Ovary (tissue), 9 donors: ENCODE measurements around the gene XPNPEP2. TPM values are rescaled to one million over a fixed set of nuclear protein-coding genes. Genes with fewer than 3 reads are reported as not detected.
A peak's percentile ranks its signal among the peaks of the same experiment; 100 is the strongest.

Experiments
- DNase-seq, 5 donors: peaks; one replicate each; pipeline ENCODE4 v3.0.0-alpha.2; 2019 to 2020
- H3K27ac ChIP-seq, 2 donors: fragments of 200-600 bp; one replicate each; pipeline versions ENCODE4 v1.5.1 to v1.8.0; 2019 to 2022
- H3K27me3 ChIP-seq: fragments of 200-600 bp; one replicate; pipeline ENCODE4 v1.8.0; 2022
- H3K36me3 ChIP-seq: fragments of 200-600 bp; sonication (generic); one replicate; pipeline ENCODE4 v1.5.1; 2019
- H3K4me1 ChIP-seq: one replicate; pipeline ENCODE4 v1.8.1; 2013; ENCODE audit warnings: mild to moderate bottlenecking, moderate library complexity; ENCODE audit not compliant: insufficient read depth
- H3K4me3 ChIP-seq: fragments of 200-600 bp; sonication (generic); one replicate; pipeline ENCODE4 v1.5.1; 2017
- H3K9me3 ChIP-seq, 2 donors: fragments of 200-600 bp in 1 of 2; sonication (generic) in 1 of 2; one replicate each; pipeline versions ENCODE4 v1.5.1 to v1.8.1; 2013 to 2019; ENCODE audit warnings: mild to moderate bottlenecking in 1 of 2, moderate library complexity in 1 of 2
- EP300 ChIP-seq: sonication (generic); formaldehyde crosslinking; IDR thresholded peaks from one replicate; pipeline ENCODE4 v1.6.1; 2017; ENCODE audit warnings: antibody characterized with exemption
- POLR2A ChIP-seq: fragments of 450-650 bp; IDR thresholded peaks from one replicate; pipeline ENCODE4 v1.6.1; 2017; ENCODE audit warnings: antibody characterized with exemption, mild to moderate bottlenecking, moderate library complexity
- WGBS, 3 donors: extraction: QIAGEN DNeasy Blood & Tissue Kit in 1 of 3; methylation state at CpG; one replicate each; pipeline versions ENCODE4 v1.1.5 to v1.1.7; 2013 to 2017; 5-methylcytosine and 5-hydroxymethylcytosine counted together
- intact Hi-C, 4 donors: fragments of 100-400 bp; cut with DNase I; formaldehyde crosslinking; loops; one replicate each; pipeline versions ENCODE4 v1.11.0 to v1.15.1; 2022 to 2023
- polyA plus RNA-seq, 2 donors: library from polyadenylated mRNA; stranded (reverse); fragments of 200-250 nt in 1 of 2; fragments of 350-450 nt in 1 of 2; fragmentation: Illumina TruSeq in 1 of 2; extraction: RNeasy Lipid Tissue Mini Kit (QIAGEN cat#74804) in 1 of 2; gene quantifications; one replicate each; pipeline ENCODE4 v1.2.3, GENCODE V29; 2013 to 2014
- total RNA-seq, 7 donors: library from RNA; depleted of rRNA in 2 of 7; stranded (reverse); fragments of >200 nt in 2 of 7; fragmentation: NEBNext Ultra II Directional in 3 of 7; extraction: Animal tissue kit (Norgen Biotek cat#: 25700) in 3 of 7; gene quantifications; one replicate each; pipeline versions ENCODE4 v1.1.0 to v1.2.4, GENCODE V29; 2016 to 2023
- TF ChIP-seq, protein P1 (sequence below), 3 donors: fragments of 450-650 bp in 2 of 3; fragments of 200-600 bp in 1 of 3; IDR thresholded peaks; one replicate each; pipeline versions ENCODE4 v1.5.1 to v1.8.0; 2016 to 2022; ENCODE audit warnings: antibody characterized with exemption in 3 of 3, mild to moderate bottlenecking in 1 of 3
- donor health status: DM: no; HTN: no; CAD: no; lungs with moderate emphysema.
- donor health status: DM: no; HTN: no; CAD: no.
- donor health status: Bipolar disorder and iron deficiency.
- donor health status: DM: yes; HTN: yes; CAD: no.
- donor health status: DM: no; HTN: no; CAD: no.
- donor health status: DM: yes; HTN: yes; CAD: no.

The XPNPEP2 gene
- total and polyA plus RNA-seq, 9 donors = 0.28 to 6.4 (median 1.4) TPM

GRCh38 chrX:129723511-129723910, 15.3 kb upstream of the XPNPEP2 start:
- 43 to 58% (median 49%) methylated on average over 4 of the region's 4 CpGs for WGBS, 3 donors
- Histone ChIP-seq H3K4me1 (no peaks in the 10 kb centered on the region), H3K27me3 (no peaks in the 10 kb centered on the region), H3K9me3 (no peaks in the 10 kb centered on the region), H3K27ac (no peak overlapping the region), H3K4me3 (no peak overlapping the region), H3K36me3 (no peaks in the 10 kb centered on the region)
- TF ChIP-seq EP300 = no peak
- TF ChIP-seq POLR2A = no peak
- TF ChIP-seq, protein P1, sequence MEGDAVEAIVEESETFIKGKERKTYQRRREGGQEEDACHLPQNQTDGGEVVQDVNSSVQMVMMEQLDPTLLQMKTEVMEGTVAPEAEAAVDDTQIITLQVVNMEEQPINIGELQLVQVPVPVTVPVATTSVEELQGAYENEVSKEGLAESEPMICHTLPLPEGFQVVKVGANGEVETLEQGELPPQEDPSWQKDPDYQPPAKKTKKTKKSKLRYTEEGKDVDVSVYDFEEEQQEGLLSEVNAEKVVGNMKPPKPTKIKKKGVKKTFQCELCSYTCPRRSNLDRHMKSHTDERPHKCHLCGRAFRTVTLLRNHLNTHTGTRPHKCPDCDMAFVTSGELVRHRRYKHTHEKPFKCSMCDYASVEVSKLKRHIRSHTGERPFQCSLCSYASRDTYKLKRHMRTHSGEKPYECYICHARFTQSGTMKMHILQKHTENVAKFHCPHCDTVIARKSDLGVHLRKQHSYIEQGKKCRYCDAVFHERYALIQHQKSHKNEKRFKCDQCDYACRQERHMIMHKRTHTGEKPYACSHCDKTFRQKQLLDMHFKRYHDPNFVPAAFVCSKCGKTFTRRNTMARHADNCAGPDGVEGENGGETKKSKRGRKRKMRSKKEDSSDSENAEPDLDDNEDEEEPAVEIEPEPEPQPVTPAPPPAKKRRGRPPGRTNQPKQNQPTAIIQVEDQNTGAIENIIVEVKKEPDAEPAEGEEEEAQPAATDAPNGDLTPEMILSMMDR (IDR thresholded peaks at IDR 0.05) = no peak
- intact Hi-C loops = loop anchor here in 2 of 4 donors (10.0 kb wide), 1 partner anchor 89 kb away; no protein-coding TSS in a partner anchor
- no peak for DNase-seq

DNA sequence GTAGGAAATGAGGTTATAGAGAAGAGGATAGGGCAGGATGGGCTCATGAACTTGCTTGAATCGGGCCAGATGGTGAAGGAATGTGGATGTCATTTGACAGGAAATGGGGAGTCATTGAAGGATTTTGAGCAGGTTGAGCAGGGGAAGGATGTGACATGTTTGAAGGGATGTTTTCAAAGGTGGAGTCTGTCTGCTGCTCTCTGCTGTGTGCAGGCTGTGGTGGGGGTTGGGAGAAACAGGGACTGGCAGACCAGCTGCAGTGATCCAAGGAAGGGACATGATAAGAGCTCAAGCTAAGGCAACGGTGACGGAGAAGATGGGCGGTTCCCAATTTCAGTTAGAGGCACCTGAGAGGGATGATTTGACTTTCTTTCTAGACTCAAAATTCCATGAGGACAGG, 14.0 kb upstream of the XPNPEP2 start:
- WGBS, 3 donors = 63 to 72% (median 68%) methylated on average over 4 of the region's 4 CpGs
- DNase-seq = no peak
- TF ChIP-seq, protein P1 (IDR thresholded peaks at IDR 0.05) = no peak
- TF ChIP-seq POLR2A = no peak
- no peak for TF ChIP-seq EP300

GRCh38 chrX:129726307-129727111, 12.3 kb upstream of the XPNPEP2 start:
- no peak overlapping the region for H3K27ac ChIP-seq
- no peaks in the 10 kb centered on the region for H3K4me1 ChIP-seq
- TF ChIP-seq, protein P1 (IDR thresholded peaks at IDR 0.05) = peak; percentile 23 to 61 (median 51)
- TF ChIP-seq EP300 = no peak
- H3K36me3 ChIP-seq = no peaks in the 10 kb centered on the region
- intact Hi-C loops = loop anchor here (5.0 to 10.0 kb wide), 2 partner anchors 89 to 92 kb away; no protein-coding TSS in a partner anchor
- H3K27me3 ChIP-seq = no peaks in the 10 kb centered on the region
- peak; percentile 35 to 71 (median 64) for DNase-seq
- H3K4me3 ChIP-seq = no peak overlapping the region
- WGBS, 3 donors = 38 to 45% (median 38%) methylated on average over 4 of the region's 4 CpGs
- no peaks in the 10 kb centered on the region for H3K9me3 ChIP-seq

More for the DNA sequence above, 14.0 kb upstream of the XPNPEP2 start:
- H3K36me3 ChIP-seq = no peaks in the 10 kb centered on the region
- H3K4me3 ChIP-seq = no peak overlapping the region
- H3K9me3 ChIP-seq = no peaks in the 10 kb centered on the region
- no peaks in the 10 kb centered on the region for H3K4me1 ChIP-seq
- H3K27me3 ChIP-seq = no peaks in the 10 kb centered on the region
- intact Hi-C loops = loop anchor here (5.0 to 10.0 kb wide), 2 partner anchors 87 to 90 kb away; no protein-coding TSS in a partner anchor
- H3K27ac ChIP-seq = no peak overlapping the region

DNA sequence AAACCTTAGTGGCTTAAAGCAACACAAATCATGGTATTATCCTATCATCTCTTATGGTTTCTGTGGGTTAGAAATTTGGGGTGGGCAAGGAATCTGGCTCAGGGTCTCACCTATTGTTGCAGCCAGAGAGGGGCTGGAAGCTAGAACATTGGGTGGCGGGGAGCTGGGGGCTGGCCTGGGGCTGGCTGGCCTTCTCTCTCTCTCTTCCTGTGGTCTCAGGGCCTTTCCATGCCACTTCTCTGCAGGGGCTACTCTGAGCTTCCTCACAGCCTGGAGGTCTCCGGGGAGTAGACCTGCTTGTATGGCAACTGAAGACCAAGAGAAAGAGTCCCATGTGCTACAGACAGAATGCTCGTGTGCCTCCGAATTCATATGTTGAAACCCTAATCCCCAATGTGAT, 10.7 kb upstream of the XPNPEP2 start:
- H3K27ac ChIP-seq = no peak overlapping the region
- no peaks in the 10 kb centered on the region for H3K9me3 ChIP-seq
- WGBS, 3 donors = 79 to 90% (median 83%) methylated on average over 4 of the region's 4 CpGs
- no peak for DNase-seq
- H3K4me3 ChIP-seq = no peak overlapping the region
- H3K4me1 ChIP-seq = no peaks in the 10 kb centered on the region
- H3K27me3 ChIP-seq = no peaks in the 10 kb centered on the region
- no peaks in the 10 kb centered on the region for H3K36me3 ChIP-seq
- intact Hi-C loops = loop anchor here (5.0 to 10.0 kb wide), 2 partner anchors 91 to 93 kb away; no protein-coding TSS in a partner anchor
- no peak for TF ChIP-seq EP300
- no peak for TF ChIP-seq POLR2A
- TF ChIP-seq, protein P1 (IDR thresholded peaks at IDR 0.05) = no peak
